ENCODE results near the gene ABCC4.

ABCC4 gene
- total RNA-seq: 21.6 to 57.9 (median 22.2) reads per million in 3 experiments

GRCh38 chr13:95301183-95301967 lies at the start of gene ABCC4:
ABCC4 (minus strand) TSS chr13:95301451; CDS start chr13:95301314, 137 bp downstream.
- DNase-seq: peak; percentile 42

GRCh38 chr13:95349267-95349666 lies 48.0 kb upstream of the ABCC4 start:
- no peak for DNase-seq

GRCh38 chr13:95343944-95344343 lies 42.7 kb upstream of the ABCC4 start:
- no peak for DNase-seq

- DNase-seq: no peak
Observed at GRCh38 chr13:95341441-95341840, 40.2 kb upstream of the ABCC4 start.

- no peak for DNase-seq
Observed at GRCh38 chr13:95338905-95339304, 37.7 kb upstream of the ABCC4 start.

- no peak for DNase-seq
Observed at GRCh38 chr13:95337597-95337996, 36.3 kb upstream of the ABCC4 start.

GRCh38 chr13:95335667-95336066 lies 34.4 kb upstream of the ABCC4 start:
- no peak for DNase-seq

- no peak for DNase-seq
Observed at GRCh38 chr13:95328386-95328785, 27.1 kb upstream of the ABCC4 start.

- no peak for DNase-seq
Observed at GRCh38 chr13:95327190-95327589, 25.9 kb upstream of the ABCC4 start.

GRCh38 chr13:95326695-95327094 lies 25.4 kb upstream of the ABCC4 start:
- no peak for DNase-seq

GRCh38 chr13:95325485-95325884 lies 24.2 kb upstream of the ABCC4 start:
- DNase-seq: no peak

- DNase-seq: no peak
Observed at GRCh38 chr13:95323930-95324662, 22.8 kb upstream of the ABCC4 start.

- no peak for DNase-seq
Observed at GRCh38 chr13:95319551-95320274, 18.5 kb upstream of the ABCC4 start.

GRCh38 chr13:95317039-95317989 lies 16.1 kb upstream of the ABCC4 start:
- no peak for DNase-seq

- DNase-seq: no peak
Observed at GRCh38 chr13:95315752-95316151, 14.5 kb upstream of the ABCC4 start.

- DNase-seq: no peak
Observed at GRCh38 chr13:95307507-95307906, 6.3 kb upstream of the ABCC4 start.

- DNase-seq: no peak
Observed at GRCh38 chr13:95304453-95304852, 3.2 kb upstream of the ABCC4 start.

- no peak for DNase-seq
Observed at GRCh38 chr13:95301968-95302393, 730 bp upstream of the ABCC4 start.

GRCh38 chr13:95300625-95301182 lies 547 bp downstream of the ABCC4 start:
- peak; percentile 12 for DNase-seq

GRCh38 chr13:95298971-95299621 lies 2.2 kb downstream of the ABCC4 start:
- DNase-seq: no peak
